Cardiac muscle cell (in vitro differentiated cells and primary cell): Measurements from ENCODE around the gene COL4A2. TPM values are rescaled to one million over a fixed set of nuclear protein-coding genes. Genes with fewer than 3 reads are reported as not detected.

Experiments used
- DNase-seq, 2 donors: peaks; one replicate each; pipeline versions ENCODE4 v3.0.0 to v3.0.0-alpha.2; 2010 to 2017; ENCODE audit warnings: low read depth in 1 of 2, low spot score in 1 of 2
- H3K27ac ChIP-seq: fragments of 200-600 bp; sonication (generic); 2 replicates; pipeline ENCODE4 v1.5.1; 2016
- H3K27me3 ChIP-seq: fragments of 200-600 bp; sonication (generic); 2 replicates; pipeline ENCODE4 v1.6.0; 2016; ENCODE audit warnings: control low read depth
- H3K36me3 ChIP-seq: fragments of 200-600 bp; sonication (generic); 2 replicates; pipeline ENCODE4 v1.5.1; 2016; ENCODE audit warnings: control low read depth
- H3K4me1 ChIP-seq: fragments of 200-600 bp; sonication (generic); 2 replicates; pipeline ENCODE4 v1.8.1; 2017; ENCODE audit warnings: low read depth, mild to moderate bottlenecking, mixed run types
- H3K4me3 ChIP-seq: fragments of 200-600 bp; sonication (generic); 2 replicates; pipeline ENCODE4 v1.5.1; 2016; ENCODE audit warnings: mild to moderate bottlenecking
- H3K9me3 ChIP-seq: fragments of 200-600 bp; sonication (generic); 2 replicates; pipeline ENCODE4 v1.5.1; 2017; ENCODE audit warnings: low read depth, mild to moderate bottlenecking, control low read depth
- polyA plus RNA-seq: library from polyadenylated mRNA; unstranded; fragments of >200 nt; fragmentation: Nextera tagmentation; extraction: Ambion mirVana; gene quantifications from 2 replicates; pipeline ENCODE4 v1.2.1, GENCODE V29; 2016
- total RNA-seq: library from RNA; depleted of rRNA; stranded (reverse); fragments of >200 nt; gene quantifications from 2 replicates; pipeline ENCODE4 v1.2.3, GENCODE V29; 2016
- TF ChIP-seq, protein P1 (sequence below): IDR thresholded peaks from 2 replicates; pipeline ENCODE4 v1.5.1; 2012; ENCODE audit warnings: low read depth, mild to moderate bottlenecking, low read length

Gene COL4A2
- total and polyA plus RNA-seq, 2 experiments from 2014 or later = 184 to 516 TPM

GRCh38 chr13:110268576-110269185 lies 38.4 kb upstream of the COL4A2 start:
- peaks cover 7% of the 10 kb centered on the region for H3K4me1 ChIP-seq
- DNase-seq = no peak
- H3K27ac ChIP-seq = no peak overlapping the region
- no peaks in the 10 kb centered on the region for H3K9me3 ChIP-seq
- H3K27me3 ChIP-seq = no peaks in the 10 kb centered on the region
- no peak overlapping the region for H3K4me3 ChIP-seq
- no peaks in the 10 kb centered on the region for H3K36me3 ChIP-seq
- TF ChIP-seq, protein P1, sequence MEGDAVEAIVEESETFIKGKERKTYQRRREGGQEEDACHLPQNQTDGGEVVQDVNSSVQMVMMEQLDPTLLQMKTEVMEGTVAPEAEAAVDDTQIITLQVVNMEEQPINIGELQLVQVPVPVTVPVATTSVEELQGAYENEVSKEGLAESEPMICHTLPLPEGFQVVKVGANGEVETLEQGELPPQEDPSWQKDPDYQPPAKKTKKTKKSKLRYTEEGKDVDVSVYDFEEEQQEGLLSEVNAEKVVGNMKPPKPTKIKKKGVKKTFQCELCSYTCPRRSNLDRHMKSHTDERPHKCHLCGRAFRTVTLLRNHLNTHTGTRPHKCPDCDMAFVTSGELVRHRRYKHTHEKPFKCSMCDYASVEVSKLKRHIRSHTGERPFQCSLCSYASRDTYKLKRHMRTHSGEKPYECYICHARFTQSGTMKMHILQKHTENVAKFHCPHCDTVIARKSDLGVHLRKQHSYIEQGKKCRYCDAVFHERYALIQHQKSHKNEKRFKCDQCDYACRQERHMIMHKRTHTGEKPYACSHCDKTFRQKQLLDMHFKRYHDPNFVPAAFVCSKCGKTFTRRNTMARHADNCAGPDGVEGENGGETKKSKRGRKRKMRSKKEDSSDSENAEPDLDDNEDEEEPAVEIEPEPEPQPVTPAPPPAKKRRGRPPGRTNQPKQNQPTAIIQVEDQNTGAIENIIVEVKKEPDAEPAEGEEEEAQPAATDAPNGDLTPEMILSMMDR = no peak

DNA sequence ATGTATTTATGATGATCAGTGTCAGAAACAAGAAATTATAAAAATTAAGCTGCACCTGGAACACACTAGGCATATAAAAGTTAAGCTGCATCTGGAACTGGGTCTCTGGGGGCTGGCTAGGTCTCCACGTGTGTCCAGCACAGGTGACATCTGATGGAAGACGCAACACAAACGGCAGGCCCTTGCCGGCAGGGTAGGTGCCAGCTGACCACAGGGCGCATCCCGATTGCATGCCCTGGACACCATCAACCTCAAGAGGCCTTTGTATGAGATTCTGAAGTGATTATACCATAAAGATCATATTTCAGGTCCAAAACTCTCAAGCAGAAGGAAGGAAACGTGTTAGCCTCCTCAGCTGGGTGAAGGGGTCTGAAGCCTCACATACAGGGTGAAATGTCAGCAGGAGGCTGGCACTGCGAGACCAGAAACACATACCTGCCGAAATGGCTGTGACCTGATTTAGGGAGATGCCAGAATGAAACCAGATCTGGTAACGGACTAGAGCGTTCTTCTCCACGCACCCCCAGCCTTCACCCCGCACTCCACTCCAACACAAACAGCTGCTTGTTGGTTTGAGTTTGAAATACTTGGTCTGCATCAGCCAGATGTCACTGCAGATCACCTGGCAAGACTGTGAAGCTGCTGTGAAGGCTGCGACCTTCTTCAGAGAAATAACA lies 37.4 kb upstream of the COL4A2 start:
- H3K4me3 ChIP-seq = no peak overlapping the region
- no peaks in the 10 kb centered on the region for H3K27me3 ChIP-seq
- DNase-seq = no peak
- H3K36me3 ChIP-seq = no peaks in the 10 kb centered on the region
- TF ChIP-seq, protein P1 = no peak
- no peaks in the 10 kb centered on the region for H3K9me3 ChIP-seq
- no peak overlapping the region for H3K27ac ChIP-seq
- peaks cover 7% of the 10 kb centered on the region for H3K4me1 ChIP-seq

DNA sequence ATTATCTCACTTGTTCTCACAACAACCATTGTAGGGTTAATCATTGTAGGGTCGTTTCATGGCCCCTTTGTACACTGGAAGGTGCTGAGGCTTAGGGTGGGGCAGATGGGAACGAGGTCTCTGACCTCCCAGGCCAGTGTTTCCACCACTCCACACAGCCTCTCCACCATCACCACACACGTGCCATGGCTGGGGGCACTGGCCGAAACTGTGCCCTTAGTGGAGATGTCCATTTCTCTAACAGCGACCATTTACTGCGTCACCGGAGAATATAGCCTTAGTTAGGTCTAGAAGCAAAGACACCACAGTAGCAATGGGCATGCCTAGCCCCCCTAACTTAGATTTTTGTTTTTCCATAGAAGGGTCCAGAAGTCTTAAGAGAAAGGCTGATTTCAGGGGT lies 36.6 kb upstream of the COL4A2 start:
- Histone ChIP-seq H3K27me3 (no peaks in the 10 kb centered on the region), H3K9me3 (no peaks in the 10 kb centered on the region)

DNA sequence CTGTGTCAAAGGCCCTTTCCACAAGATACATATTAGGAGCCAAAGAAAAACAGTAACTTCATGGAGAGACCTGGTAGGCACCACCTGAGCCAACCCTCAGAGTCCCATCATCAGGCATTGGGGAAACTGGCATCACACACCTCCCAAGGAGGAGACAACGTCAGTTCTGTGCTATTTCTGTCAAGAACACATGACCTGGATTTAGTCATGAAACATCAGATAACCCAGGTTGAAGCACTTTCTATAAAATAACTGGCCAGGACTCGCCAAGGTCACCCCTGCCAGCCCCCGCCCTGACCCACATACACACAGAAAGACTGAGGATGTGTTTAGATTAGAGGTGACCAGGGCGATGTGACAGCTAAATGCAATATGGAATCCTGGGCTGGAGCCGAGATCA lies 35.8 kb upstream of the COL4A2 start:
- peaks cover 7% of the 10 kb centered on the region for H3K4me1 ChIP-seq
- DNase-seq = no peak
- H3K4me3 ChIP-seq = no peak overlapping the region

More for the DNA sequence above, 36.6 kb upstream of the COL4A2 start:
- Histone ChIP-seq H3K4me1 (peaks cover 7% of the 10 kb centered on the region), H3K4me3 (no peak overlapping the region), H3K27ac (no peak overlapping the region), H3K36me3 (no peaks in the 10 kb centered on the region)
- DNase-seq = no peak
- TF ChIP-seq, protein P1 = no peak

GRCh38 chr13:110272227-110272626 lies 34.9 kb upstream of the COL4A2 start:
- Histone ChIP-seq H3K9me3 (no peaks in the 10 kb centered on the region), H3K36me3 (no peaks in the 10 kb centered on the region), H3K27me3 (no peaks in the 10 kb centered on the region), H3K27ac (no peak overlapping the region), H3K4me1 (peaks cover 7% of the 10 kb centered on the region), H3K4me3 (no peak overlapping the region)
- TF ChIP-seq, protein P1 = no peak
- DNase-seq = no peak

More for the DNA sequence above, 35.8 kb upstream of the COL4A2 start:
- no peak overlapping the region for H3K27ac ChIP-seq
- H3K27me3 ChIP-seq = no peaks in the 10 kb centered on the region
- no peaks in the 10 kb centered on the region for H3K9me3 ChIP-seq
- no peaks in the 10 kb centered on the region for H3K36me3 ChIP-seq
- TF ChIP-seq, protein P1 = no peak
